Kidney capillary endothelial cell (primary cell): ENCODE results near the gene NUDT3.

Experiments
- DNase-seq: peaks from one replicate; pipeline ENCODE4 v3.0.0-alpha.2; 2018; ENCODE audit warnings: low spot score

Gene NUDT3

GRCh38 chr6:34321821-34322220 lies 70.6 kb downstream of the NUDT3 start:
- no peak for DNase-seq

GRCh38 chr6:34319471-34319885 lies 73.0 kb downstream of the NUDT3 start:
- DNase-seq: no peak

- DNase-seq: no peak
Measured at GRCh38 chr6:34318499-34319470, 73.7 kb downstream of the NUDT3 start.

GRCh38 chr6:34317882-34318498 lies 74.5 kb downstream of the NUDT3 start:
- no peak for DNase-seq

- no peak for DNase-seq
Measured at GRCh38 chr6:34317172-34317477, 75.3 kb downstream of the NUDT3 start.

GRCh38 chr6:34316431-34317171 lies 75.9 kb downstream of the NUDT3 start:
- DNase-seq: no peak

DNA sequence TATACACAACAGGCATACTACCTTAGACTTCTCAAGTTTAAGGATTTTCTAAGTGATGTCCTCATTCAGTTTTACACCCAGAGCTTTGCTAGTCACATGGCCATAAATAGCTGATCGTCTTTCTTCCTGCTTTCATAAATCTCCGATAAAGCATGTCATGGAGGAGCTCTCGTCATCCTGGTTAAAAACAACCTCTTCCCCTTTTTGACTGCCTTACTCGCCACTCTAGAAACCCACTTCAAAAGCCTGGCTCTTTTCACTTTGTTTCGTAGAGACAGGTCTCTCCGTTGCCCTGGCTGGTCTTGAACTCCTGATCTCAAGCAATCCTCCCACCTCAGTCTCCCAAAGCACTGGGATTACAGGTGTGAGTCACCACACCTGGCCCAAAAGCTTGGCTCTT lies 76.7 kb downstream of the NUDT3 start:
- no peak for DNase-seq

DNA sequence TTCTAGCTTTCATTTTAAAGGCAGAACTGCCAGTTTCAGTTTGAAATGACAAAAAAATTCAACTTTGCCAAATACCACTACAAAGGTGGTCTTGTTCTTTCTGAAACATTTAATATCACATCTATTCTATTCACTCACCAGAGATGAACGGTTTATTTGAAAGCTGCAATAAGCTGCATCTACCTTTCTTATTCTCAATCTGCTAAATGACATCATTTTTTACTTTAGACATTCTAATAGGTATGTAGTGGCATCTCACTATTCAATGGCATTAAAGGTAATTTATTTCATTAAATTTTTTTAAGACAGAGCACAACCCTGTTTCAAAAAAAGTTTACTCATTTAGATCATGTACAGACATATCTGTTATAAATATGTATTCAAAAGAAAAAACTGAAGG lies 77.2 kb downstream of the NUDT3 start:
- no peak for DNase-seq

- DNase-seq: no peak
Measured at GRCh38 chr6:34312259-34312658, 80.2 kb downstream of the NUDT3 start.

DNA sequence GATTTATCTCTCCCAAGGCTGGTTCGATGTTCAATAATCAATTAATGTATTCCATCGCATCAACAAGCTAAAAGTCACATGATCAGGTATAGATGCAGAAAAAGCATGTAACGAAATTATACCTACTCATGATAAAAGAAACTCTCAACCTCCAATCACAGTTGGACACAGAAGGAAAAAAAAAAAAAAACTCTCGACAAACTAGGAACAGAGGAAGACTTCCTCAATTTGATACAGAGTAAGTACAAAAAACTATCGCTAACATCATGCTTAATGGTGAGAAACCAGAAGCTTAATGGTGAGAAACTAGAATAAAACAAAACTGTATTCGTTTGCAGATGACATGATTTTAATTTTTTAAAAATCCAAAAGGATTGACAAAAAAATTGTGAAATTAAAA lies 81.7 kb downstream of the NUDT3 start:
- DNase-seq: no peak

DNA sequence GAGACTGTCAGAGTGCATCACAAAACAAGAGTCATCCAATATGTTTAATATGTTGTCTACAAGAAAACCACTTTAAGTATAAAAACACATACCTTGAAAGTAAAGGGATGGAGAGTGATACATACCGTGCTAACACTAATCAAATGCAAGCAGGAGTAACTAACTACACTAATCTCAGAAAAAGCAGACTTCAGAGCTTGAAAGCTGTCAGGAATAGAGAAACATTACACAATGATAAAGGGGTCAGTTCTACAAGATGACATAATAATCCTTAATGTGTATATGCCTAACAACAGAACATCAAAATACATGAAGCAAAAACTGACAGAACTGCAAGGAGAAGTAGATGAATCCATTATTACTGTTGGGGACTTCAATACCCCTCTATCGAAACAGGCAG lies 84.0 kb downstream of the NUDT3 start:
- no peak for DNase-seq

DNA sequence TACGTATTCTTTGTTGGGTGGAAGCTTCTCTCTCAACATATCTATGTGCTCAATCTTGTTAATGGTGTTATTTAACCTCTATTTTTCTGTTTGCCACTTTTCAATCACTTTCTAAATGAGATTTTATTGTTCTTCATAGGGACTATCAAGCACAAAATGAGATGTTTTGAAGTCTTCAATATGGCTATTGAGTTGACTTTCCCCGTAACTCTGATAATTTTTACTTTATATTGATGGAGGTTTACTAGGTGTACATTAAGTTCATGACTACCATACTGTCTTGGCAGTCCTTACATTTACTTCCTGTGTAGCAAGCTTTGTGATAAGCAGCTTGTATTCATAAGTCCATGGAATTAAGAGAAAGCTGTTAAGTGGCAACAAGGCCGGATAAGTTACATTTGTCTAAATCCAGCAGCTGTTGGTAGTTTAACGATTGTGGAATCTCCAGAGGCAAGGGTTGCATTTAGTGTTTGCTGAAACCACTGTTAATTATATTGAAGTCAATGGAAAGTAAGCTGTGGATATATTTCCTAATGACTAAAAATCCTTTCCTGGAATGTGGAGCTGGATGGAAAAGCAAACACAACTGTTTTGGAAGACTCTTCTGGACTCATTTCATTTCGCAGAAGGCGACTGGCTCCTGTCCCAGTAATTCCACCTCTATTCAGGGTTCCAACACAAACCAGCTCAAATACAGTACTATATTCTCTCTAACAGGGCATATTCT lies 86.3 kb downstream of the NUDT3 start:
- no peak for DNase-seq

DNA sequence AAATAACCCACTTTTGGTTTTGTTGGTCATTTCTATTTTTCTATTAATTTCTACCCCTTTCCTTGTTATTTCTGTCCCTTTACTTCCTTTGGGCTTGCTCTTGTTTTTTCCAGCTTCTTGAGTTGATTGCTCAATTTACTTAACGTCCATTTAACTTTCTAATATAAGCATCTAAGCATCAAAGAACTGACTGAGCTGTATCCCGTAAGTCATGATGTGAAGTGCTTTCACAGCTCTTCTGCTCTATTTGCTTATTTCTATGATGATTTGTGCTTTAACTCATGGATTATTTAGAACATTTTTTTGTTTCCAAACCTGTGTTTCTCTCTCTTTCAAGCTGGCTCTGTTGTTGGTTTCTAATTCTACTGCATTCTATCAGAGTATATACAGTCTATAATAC lies 87.0 kb downstream of the NUDT3 start:
- no peak for DNase-seq

GRCh38 chr6:34304164-34304563 lies 88.3 kb downstream of the NUDT3 start:
- no peak for DNase-seq

GRCh38 chr6:34302929-34303328 lies 89.5 kb downstream of the NUDT3 start:
- DNase-seq: no peak

DNA sequence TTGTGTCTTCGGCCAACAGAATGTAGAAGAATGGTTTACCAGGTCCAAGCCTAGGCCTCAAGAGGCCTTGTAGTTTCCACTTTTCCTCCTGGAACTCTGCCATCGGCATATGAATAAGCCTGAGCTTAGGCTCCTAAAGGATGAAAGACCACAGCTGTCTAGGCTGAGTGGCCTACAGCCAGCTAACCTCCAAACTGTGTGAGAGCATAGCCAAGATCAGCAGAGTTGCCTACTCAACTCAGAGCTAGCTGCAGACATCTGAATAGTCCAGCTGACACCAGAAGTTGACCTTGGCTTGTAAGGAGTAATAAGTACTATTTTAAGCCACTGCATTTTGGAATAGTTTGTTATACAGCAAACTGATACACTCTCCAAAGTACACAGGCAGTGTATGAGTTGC lies 91.1 kb downstream of the NUDT3 start:
- no peak for DNase-seq

DNA sequence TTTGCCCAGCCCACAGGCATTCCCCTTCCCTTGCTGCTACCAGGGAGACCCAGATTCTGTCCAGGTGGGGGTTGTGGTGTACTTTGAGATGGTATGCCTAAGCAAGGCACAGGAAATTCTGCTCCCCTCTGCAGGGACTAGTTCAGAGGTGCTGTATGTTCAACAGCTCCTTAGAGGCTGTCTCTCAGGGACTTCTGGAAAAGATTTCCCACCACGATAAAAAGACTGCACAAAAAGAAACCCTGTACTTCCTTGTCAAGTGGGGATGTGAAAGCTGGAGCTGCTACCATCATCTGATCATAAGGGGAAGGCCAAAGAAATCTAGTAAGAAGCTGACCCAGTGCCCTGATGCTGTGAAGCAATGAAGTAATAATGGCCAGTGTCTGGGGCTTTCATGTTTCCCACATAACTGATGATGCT lies 92.1 kb downstream of the NUDT3 start:
- no peak for DNase-seq

- DNase-seq: no peak
Measured at GRCh38 chr6:34298941-34299340, 93.5 kb downstream of the NUDT3 start.

- no peak for DNase-seq
Measured at GRCh38 chr6:34295721-34296120, 96.7 kb downstream of the NUDT3 start.

GRCh38 chr6:34292954-34293353 lies 99.5 kb downstream of the NUDT3 start:
- DNase-seq: no peak

DNA sequence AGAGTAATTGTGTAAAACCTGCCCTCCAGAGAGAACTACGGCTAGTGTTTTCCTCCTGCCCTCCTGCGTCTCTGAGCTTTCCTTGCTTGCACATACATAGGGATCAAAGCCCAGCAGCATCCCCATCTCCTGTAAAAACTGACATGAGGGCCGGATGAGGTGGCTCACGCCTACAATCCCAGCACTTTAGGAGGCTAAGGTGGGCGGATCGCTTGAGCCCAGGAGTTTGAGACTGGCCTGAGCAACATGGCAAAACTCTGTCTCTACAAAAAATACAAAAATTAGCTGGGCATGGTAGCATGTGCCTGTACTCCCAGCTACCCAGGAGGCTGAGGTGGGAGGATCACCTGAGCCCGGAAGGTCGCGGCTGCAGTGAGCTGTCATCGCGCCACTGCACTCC lies 103.3 kb downstream of the NUDT3 start:
- no peak for DNase-seq

DNA sequence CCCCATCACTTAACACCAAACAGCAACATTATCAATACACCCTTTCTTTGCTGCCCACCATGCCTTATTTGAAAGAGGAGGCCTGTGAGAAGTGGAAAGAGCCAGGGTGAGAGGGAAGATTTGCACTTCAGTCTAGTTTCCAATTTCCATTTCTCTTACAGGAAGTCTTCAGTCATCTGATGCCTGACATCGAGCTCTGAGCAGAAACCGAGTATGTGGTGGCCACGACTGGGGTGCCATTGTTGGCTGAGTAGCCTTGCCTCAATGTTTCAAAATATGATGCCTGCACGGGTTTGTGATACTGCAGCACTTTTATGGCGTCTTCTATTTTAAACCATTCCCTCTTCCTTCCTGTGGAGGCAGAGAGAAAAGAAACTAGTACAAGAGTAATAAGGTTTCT lies 103.9 kb downstream of the NUDT3 start:
- no peak for DNase-seq
